Nephron progenitor cell (in vitro differentiated cells): ENCODE data around the gene TAF1C.
"Not testable (repeated sequence)": the region's sequence is repeated elsewhere in the genome, so short reads cannot be mapped to it uniquely, and the experiment has no call there.

Experiments used
- DNase-seq: peaks from one replicate; pipeline ENCODE4 v3.0.0; 2021
- H3K27ac Mint-ChIP-seq: 2 replicates; pipeline ENCODE4 v1.8.0; 2021; ENCODE audit warnings: mild to moderate bottlenecking, moderate library complexity, mixed read lengths
- H3K27me3 Mint-ChIP-seq: 2 replicates; pipeline ENCODE4 v1.8.0; 2021; ENCODE audit warnings: mild to moderate bottlenecking, low read depth, mixed read lengths; ENCODE audit not compliant: poor library complexity
- H3K36me3 Mint-ChIP-seq: 2 replicates; pipeline ENCODE4 v1.8.0; 2021; ENCODE audit warnings: low read depth, mixed read lengths
- H3K4me1 Mint-ChIP-seq: 2 replicates; pipeline ENCODE4 v1.8.0; 2021; ENCODE audit warnings: mixed read lengths
- H3K4me3 Mint-ChIP-seq: 2 replicates; pipeline ENCODE4 v1.8.0; 2021; ENCODE audit warnings: mild to moderate bottlenecking, moderate library complexity, mixed read lengths
- H3K9me3 Mint-ChIP-seq: 2 replicates; pipeline ENCODE4 v1.8.0; 2021; ENCODE audit warnings: mild to moderate bottlenecking, moderate library complexity, mixed read lengths
- TF ChIP-seq, protein P1 (sequence below): fragments of 200-600 bp; sonication (generic); IDR thresholded peaks from 2 replicates; pipeline ENCODE4 v1.5.0; 2021; ENCODE audit warnings: antibody characterized with exemption

Gene TAF1C

DNA sequence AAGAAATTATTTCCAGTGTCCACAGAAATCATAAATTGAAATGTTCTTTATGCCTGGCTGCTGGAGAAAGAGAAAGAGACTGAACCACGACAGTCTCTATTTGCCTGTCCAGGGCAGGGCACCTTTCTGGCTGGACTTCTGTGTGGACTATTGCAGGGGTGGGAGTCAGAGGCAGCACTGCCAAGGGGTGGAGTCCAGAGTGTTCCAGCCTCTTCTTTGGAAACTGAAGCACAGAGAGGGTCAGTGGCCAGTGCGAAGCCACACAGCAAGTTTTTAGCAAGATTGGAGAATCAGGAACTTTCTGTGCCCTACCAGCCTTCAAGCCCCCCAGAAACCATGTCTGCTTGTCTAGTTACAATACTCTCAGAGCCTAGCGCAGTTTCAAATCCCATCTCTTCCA, 37.7 kb upstream of the TAF1C start:
- no peak overlapping the region for H3K27ac Mint-ChIP-seq
- H3K36me3 Mint-ChIP-seq = no peaks in the 10 kb centered on the region
- H3K9me3 Mint-ChIP-seq = no peaks in the 10 kb centered on the region
- TF ChIP-seq, protein P1, sequence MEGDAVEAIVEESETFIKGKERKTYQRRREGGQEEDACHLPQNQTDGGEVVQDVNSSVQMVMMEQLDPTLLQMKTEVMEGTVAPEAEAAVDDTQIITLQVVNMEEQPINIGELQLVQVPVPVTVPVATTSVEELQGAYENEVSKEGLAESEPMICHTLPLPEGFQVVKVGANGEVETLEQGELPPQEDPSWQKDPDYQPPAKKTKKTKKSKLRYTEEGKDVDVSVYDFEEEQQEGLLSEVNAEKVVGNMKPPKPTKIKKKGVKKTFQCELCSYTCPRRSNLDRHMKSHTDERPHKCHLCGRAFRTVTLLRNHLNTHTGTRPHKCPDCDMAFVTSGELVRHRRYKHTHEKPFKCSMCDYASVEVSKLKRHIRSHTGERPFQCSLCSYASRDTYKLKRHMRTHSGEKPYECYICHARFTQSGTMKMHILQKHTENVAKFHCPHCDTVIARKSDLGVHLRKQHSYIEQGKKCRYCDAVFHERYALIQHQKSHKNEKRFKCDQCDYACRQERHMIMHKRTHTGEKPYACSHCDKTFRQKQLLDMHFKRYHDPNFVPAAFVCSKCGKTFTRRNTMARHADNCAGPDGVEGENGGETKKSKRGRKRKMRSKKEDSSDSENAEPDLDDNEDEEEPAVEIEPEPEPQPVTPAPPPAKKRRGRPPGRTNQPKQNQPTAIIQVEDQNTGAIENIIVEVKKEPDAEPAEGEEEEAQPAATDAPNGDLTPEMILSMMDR = no peak
- H3K4me3 Mint-ChIP-seq = no peak overlapping the region
- H3K4me1 Mint-ChIP-seq = peaks cover 36% of the 10 kb centered on the region
- H3K27me3 Mint-ChIP-seq = peaks cover 9% of the 10 kb centered on the region
- no peak for DNase-seq

- no peak for DNase-seq
- TF ChIP-seq, protein P1 = no peak
- H3K4me3 Mint-ChIP-seq = no peak overlapping the region
- peaks cover 35% of the 10 kb centered on the region for H3K4me1 Mint-ChIP-seq
- no peak overlapping the region for H3K27ac Mint-ChIP-seq
- no peaks in the 10 kb centered on the region for H3K9me3 Mint-ChIP-seq
- peaks cover 9% of the 10 kb centered on the region for H3K27me3 Mint-ChIP-seq
- no peaks in the 10 kb centered on the region for H3K36me3 Mint-ChIP-seq
Measured at GRCh38 chr16:84223456-84223855, 36.6 kb upstream of the TAF1C start.

DNA sequence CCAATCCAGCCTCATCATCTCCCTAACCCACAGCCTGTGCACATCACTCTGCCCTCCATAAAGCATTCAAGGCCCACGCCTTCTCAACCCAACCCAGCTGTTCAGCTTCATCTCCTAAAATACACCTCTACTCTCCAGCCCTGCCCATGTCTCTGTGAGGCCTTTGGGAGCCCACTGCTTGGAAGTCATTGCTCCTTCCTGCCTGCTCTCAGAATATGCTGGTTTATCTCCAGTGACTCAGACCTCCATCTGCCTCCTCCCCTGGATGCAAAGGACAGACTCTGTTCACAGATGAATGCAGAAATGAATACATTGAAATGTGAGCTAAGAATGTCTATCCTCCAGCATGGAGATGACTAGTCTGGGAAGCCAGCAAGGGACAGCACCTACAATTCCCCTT, 34.0 kb upstream of the TAF1C start:
- H3K27me3 Mint-ChIP-seq = peaks cover 19% of the 10 kb centered on the region
- no peak for DNase-seq
- peaks cover 25% of the 10 kb centered on the region for H3K4me1 Mint-ChIP-seq
- H3K36me3 Mint-ChIP-seq = no peaks in the 10 kb centered on the region
- TF ChIP-seq, protein P1 = no peak
- H3K4me3 Mint-ChIP-seq = no peak overlapping the region
- H3K9me3 Mint-ChIP-seq = no peaks in the 10 kb centered on the region
- no peak overlapping the region for H3K27ac Mint-ChIP-seq

GRCh38 chr16:84218956-84219355, 32.1 kb upstream of the TAF1C start:
- Mint-ChIP-seq H3K27ac (no peak overlapping the region), H3K9me3 (no peaks in the 10 kb centered on the region), H3K36me3 (no peaks in the 10 kb centered on the region), H3K27me3 (peaks cover 26% of the 10 kb centered on the region), H3K4me3 (no peak overlapping the region), H3K4me1 (peaks cover 21% of the 10 kb centered on the region)
- no peak for DNase-seq
- TF ChIP-seq, protein P1 = no peak

GRCh38 chr16:84218176-84218823, 31.4 kb upstream of the TAF1C start:
- Mint-ChIP-seq H3K9me3 (no peaks in the 10 kb centered on the region), H3K4me1 (peaks cover 21% of the 10 kb centered on the region), H3K27ac (peak overlapping the region; percentile 20), H3K27me3 (peaks cover 26% of the 10 kb centered on the region), H3K36me3 (no peaks in the 10 kb centered on the region), H3K4me3 (no peak overlapping the region)
- DNase-seq = no peak
- TF ChIP-seq, protein P1 = no peak

DNA sequence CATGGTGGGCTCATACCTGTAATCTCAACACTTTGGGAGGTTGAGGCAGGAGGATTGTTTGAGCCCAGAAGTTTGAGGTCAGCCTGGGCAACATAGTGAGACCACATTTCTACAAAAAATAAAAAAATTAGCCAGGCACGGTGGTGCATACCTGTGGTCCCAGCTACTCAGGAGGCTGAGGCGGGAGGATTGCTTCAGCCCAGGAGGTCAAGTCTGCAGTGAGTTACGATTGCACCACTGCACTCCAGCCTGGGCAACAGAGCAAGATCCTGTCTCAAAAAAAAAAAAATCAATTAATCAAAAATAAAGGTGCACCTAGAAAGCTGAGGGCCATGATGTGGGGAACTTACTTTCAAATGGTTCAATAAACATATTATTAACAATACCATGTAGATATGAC, 29.3 kb upstream of the TAF1C start:
- H3K4me3 Mint-ChIP-seq, DNase-seq, H3K36me3 Mint-ChIP-seq, H3K9me3 Mint-ChIP-seq, H3K27ac Mint-ChIP-seq: not testable (repeated sequence)
- peaks cover 22% of the 10 kb centered on the region for H3K27me3 Mint-ChIP-seq
- H3K4me1 Mint-ChIP-seq = peaks cover 21% of the 10 kb centered on the region
